CD14-positive monocyte (primary cell): Measurements from ENCODE around the gene KNDC1. TPM values are rescaled to one million over a fixed set of nuclear protein-coding genes. Genes with fewer than 3 reads are reported as not detected.

Experiments
- DNase-seq, 3 donors: peaks; one replicate each; pipeline ENCODE4 v3.0.0-alpha.2; 2011 to 2022
- H2AFZ ChIP-seq: 2 replicates; pipeline ENCODE4 v1.6.0; 2012; ENCODE audit warnings: mild to moderate bottlenecking, low read depth, low read length, inconsistent platforms; ENCODE audit not compliant: insufficient read depth, poor library complexity, severe bottlenecking
- H3K27ac ChIP-seq, 2 donors: 1 replicate in 1 of 2; 2 replicates in 1 of 2; pipeline ENCODE4 v1.5.1; 2012 to 2013; ENCODE audit warnings: low read length in 2 of 2, control low read depth in 1 of 2, inconsistent platforms in 1 of 2, low read depth in 1 of 2, mild to moderate bottlenecking in 1 of 2
- H3K27me3 ChIP-seq, 2 donors: one replicate each; pipeline versions ENCODE4 v1.6.0 to v1.6.1; 2011 to 2013; ENCODE audit warnings: low read length in 2 of 2; ENCODE audit not compliant: control insufficient read depth in 2 of 2, insufficient read depth in 2 of 2
- H3K36me3 ChIP-seq, 2 donors: replicated peaks in 1 of 2; 1 replicate in 1 of 2; 2 replicates in 1 of 2; pipeline versions ENCODE4 v1.5.1 to v1.6.1; 2012 to 2013; ENCODE audit warnings: low read length in 2 of 2, control low read depth in 1 of 2, inconsistent platforms in 1 of 2, mild to moderate bottlenecking in 1 of 2; ENCODE audit not compliant: insufficient read depth in 2 of 2, control insufficient read depth in 1 of 2
- H3K4me1 ChIP-seq, 2 donors: 1 replicate in 1 of 2; 2 replicates in 1 of 2; pipeline versions ENCODE4 v1.5.1 to v1.6.1; 2012 to 2013; ENCODE audit warnings: low read length in 2 of 2, control low read depth in 1 of 2, inconsistent platforms in 1 of 2, mild to moderate bottlenecking in 1 of 2, moderate library complexity in 1 of 2; ENCODE audit not compliant: insufficient read depth in 2 of 2, control insufficient read depth in 1 of 2
- H3K4me2 ChIP-seq: replicated peaks from 2 replicates; pipeline ENCODE3; 2012; ENCODE audit warnings: low read length, moderate library complexity, mild to moderate bottlenecking; ENCODE audit not compliant: poor library complexity, severe bottlenecking; ENCODE audit errors: extremely low read depth
- H3K4me3 ChIP-seq, 3 experiments: fragments of 200-600 bp in 1 of 3; sonication (generic) in 1 of 3; replicated peaks in 1 of 3; 1 replicate in 2 of 3; 2 replicates in 1 of 3; pipeline ENCODE4 v1.5.1; 2011 to 2013; ENCODE audit warnings: low read length in 3 of 3, mild to moderate bottlenecking in 3 of 3, control low read depth in 2 of 3, low read depth in 2 of 3, inconsistent platforms in 1 of 3, moderate library complexity in 1 of 3
- H3K79me2 ChIP-seq: 2 replicates; pipeline ENCODE4 v1.6.0; 2012; ENCODE audit warnings: mild to moderate bottlenecking, control low read depth, inconsistent platforms, low read length, moderate library complexity; ENCODE audit not compliant: insufficient read depth
- H3K9ac ChIP-seq: 2 replicates; pipeline ENCODE4 v1.6.0; 2017; ENCODE audit warnings: low read length, mild to moderate bottlenecking; ENCODE audit not compliant: insufficient read depth, poor library complexity, severe bottlenecking
- H3K9me3 ChIP-seq, 2 donors: replicated peaks in 1 of 2; 1 replicate in 1 of 2; 2 replicates in 1 of 2; pipeline versions ENCODE4 v1.5.1 to v1.6.1; 2012 to 2013; ENCODE audit warnings: low read length in 2 of 2, control low read depth in 1 of 2; ENCODE audit not compliant: control insufficient read depth in 1 of 2, insufficient read depth in 1 of 2
- H4K20me1 ChIP-seq: 2 replicates; pipeline ENCODE4 v1.6.0; 2012; ENCODE audit warnings: mild to moderate bottlenecking, low read length, control low read depth, moderate library complexity; ENCODE audit not compliant: insufficient read depth
- H3K27ac Mint-ChIP-seq, 7 donors: one replicate each; pipeline ENCODE4 v1.8.0; 2020; ENCODE audit warnings: mild to moderate bottlenecking in 7 of 7, mixed read lengths in 7 of 7, moderate library complexity in 6 of 7, inconsistent platforms in 2 of 7
- H3K27me3 Mint-ChIP-seq, 3 donors: one replicate each; pipeline ENCODE4 v1.8.0; 2021 to 2022; ENCODE audit warnings: low read depth in 3 of 3, mild to moderate bottlenecking in 3 of 3, mixed read lengths in 3 of 3, moderate library complexity in 3 of 3, inconsistent platforms in 1 of 3
- H3K36me3 Mint-ChIP-seq, 2 donors: one replicate each; pipeline ENCODE4 v1.8.0; 2020; ENCODE audit warnings: mixed read lengths in 2 of 2, inconsistent platforms in 1 of 2, mild to moderate bottlenecking in 1 of 2
- H3K4me1 Mint-ChIP-seq: one replicate; pipeline ENCODE4 v1.8.0; 2020; ENCODE audit warnings: mild to moderate bottlenecking, mixed read lengths
- H3K4me3 Mint-ChIP-seq, 2 donors: one replicate each; pipeline ENCODE4 v1.8.0; 2020; ENCODE audit warnings: mild to moderate bottlenecking in 2 of 2, mixed read lengths in 2 of 2, moderate library complexity in 1 of 2
- H3K9me3 Mint-ChIP-seq, 7 donors: one replicate each; pipeline ENCODE4 v1.8.0; 2020 to 2022; ENCODE audit warnings: mixed read lengths in 7 of 7, mild to moderate bottlenecking in 6 of 7, moderate library complexity in 6 of 7, inconsistent platforms in 2 of 7
- CTCF ChIP-seq: fragments of 200-600 bp; IDR thresholded peaks from one replicate; pipeline ENCODE4 v1.8.0; 2022; ENCODE audit warnings: antibody characterized with exemption, mild to moderate bottlenecking
- WGBS: methylation state at CpG from one replicate; pipeline ENCODE4 v1.1.5; 2013; ENCODE audit warnings: missing lambda C conversion rate; ENCODE audit not compliant: insufficient coverage; 5-methylcytosine and 5-hydroxymethylcytosine counted together
- intact Hi-C, 2 donors: fragments of 100-400 bp; cut with micrococcal nuclease; formaldehyde crosslinking; loops; one replicate each; pipeline versions ENCODE4 v1.15.0 to v1.15.1; 2023
- polyA plus RNA-seq, 3 donors: library from polyadenylated mRNA; depleted of rRNA in 1 of 3; unstranded in 2 of 3; stranded (reverse) in 1 of 3; fragments of 300-500 nt in 2 of 3; fragments of >200 nt in 1 of 3; fragmentation: Illumina TruSeq in 2 of 3; gene quantifications; 1 replicate in 2 of 3; 2 replicates in 1 of 3; pipeline ENCODE4 v1.2.3, GENCODE V29; 2012 to 2021

The KNDC1 gene
- polyA plus RNA-seq, 3 donors = 0.22 to 0.80 TPM; not detected in 1

- Mint-ChIP-seq H3K27ac (peak overlapping the region in 3 of 7 donors; percentile 10 to 87 (median 63)), H3K36me3 (no peaks in the 10 kb centered on the region), H3K27me3 (peaks cover 14 to 32% (median 18%) of the 10 kb centered on the region in 3 donors), H3K4me1 (peaks cover 35% of the 10 kb centered on the region), H3K9me3 (no peaks in the 10 kb centered on the region), H3K4me3 (no peak overlapping the region)
- no peaks in the 10 kb centered on the region for H4K20me1 ChIP-seq
- no peaks in the 10 kb centered on the region for H3K36me3 ChIP-seq
- H3K27me3 ChIP-seq = peaks cover 0 to 14% of the 10 kb centered on the region in 2 donors
- no peak overlapping the region for H3K4me2 ChIP-seq
- WGBS = 80% methylated on average over 20 of the region's 28 CpGs
- H3K79me2 ChIP-seq = no peaks in the 10 kb centered on the region
- peaks cover 20 to 38% of the 10 kb centered on the region in 2 donors for H3K4me1 ChIP-seq
- TF ChIP-seq CTCF = no peak
- H2AFZ ChIP-seq = no peak overlapping the region
- no peak overlapping the region for H3K9ac ChIP-seq
- intact Hi-C loops = loop anchor here in 1 of 2 donors (10.0 kb wide), 1 partner anchor 107 kb away; no protein-coding TSS in a partner anchor
- H3K4me3 ChIP-seq = no peak overlapping the region
- no peak overlapping the region for H3K27ac ChIP-seq
- DNase-seq = no peak
- no peaks in the 10 kb centered on the region for H3K9me3 ChIP-seq
Observed at GRCh38 chr10:133251388-133252222, 91.6 kb downstream of the KNDC1 start.

DNA sequence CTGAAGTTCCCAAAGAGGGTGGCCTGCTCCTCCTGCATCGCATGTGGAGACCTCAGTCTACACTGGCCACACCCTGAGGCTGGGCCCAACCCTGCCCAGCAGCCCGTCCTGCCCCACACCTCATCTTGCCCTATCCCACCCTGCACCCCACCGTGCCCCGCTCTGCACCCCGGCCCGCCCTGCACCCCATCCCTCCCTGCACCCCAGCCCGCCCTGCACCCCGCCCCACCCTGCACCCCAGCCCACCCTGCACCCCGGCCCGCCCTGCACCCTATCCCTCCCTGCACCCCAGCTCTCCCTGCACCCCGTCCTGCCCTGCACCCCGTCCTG, 92.2 kb downstream of the KNDC1 start:
- Mint-ChIP-seq H3K36me3 (no peaks in the 10 kb centered on the region), H3K4me3 (no peak overlapping the region), H3K27ac (peak overlapping the region in 1 of 7 donors; percentile 63), H3K9me3 (no peaks in the 10 kb centered on the region), H3K4me1 (peaks cover 37% of the 10 kb centered on the region), H3K27me3 (peaks cover 12 to 27% (median 16%) of the 10 kb centered on the region in 3 donors)
- H3K4me3 ChIP-seq = no peak overlapping the region
- H3K4me1 ChIP-seq = peaks cover 26 to 40% of the 10 kb centered on the region in 2 donors
- no peak overlapping the region for H2AFZ ChIP-seq
- intact Hi-C loops = loop anchor here in 1 of 2 donors (10.0 kb wide), 1 partner anchor 107 kb away; no protein-coding TSS in a partner anchor
- no peak overlapping the region for H3K4me2 ChIP-seq
- no peak overlapping the region for H3K27ac ChIP-seq
- no peaks in the 10 kb centered on the region for H4K20me1 ChIP-seq
- no peak overlapping the region for H3K9ac ChIP-seq
- H3K27me3 ChIP-seq = peaks cover 0 to 12% of the 10 kb centered on the region in 2 donors
- H3K9me3 ChIP-seq = no peaks in the 10 kb centered on the region
- no peak for DNase-seq
- no peak for TF ChIP-seq CTCF
- WGBS = 77% methylated on average over 4 of the region's 12 CpGs
- H3K36me3 ChIP-seq = no peaks in the 10 kb centered on the region
- no peaks in the 10 kb centered on the region for H3K79me2 ChIP-seq
